MV-4-11 (cell line): ENCODE measurements around the gene ZCCHC12.
"Not testable (repeated sequence)": the region's sequence is repeated elsewhere in the genome, so short reads cannot be mapped to it uniquely, and the experiment has no call there.

ENCODE experiments used
- DNase-seq: peaks from one replicate; lab custom pipeline; 2025; lab: John Stamatoyannopoulos, UW

Gene ZCCHC12

GRCh38 chrX:118823263-118824172 is at the start of gene ZCCHC12:
Gene ZCCHC12, plus strand, starts transcription at chrX:118823824. Its CDS starts 1,421 bp downstream, at chrX:118825245.
- peak; percentile 8 for DNase-seq

GRCh38 chrX:118779581-118779980 is 44.0 kb upstream of the ZCCHC12 start:
- DNase-seq: no peak

DNA sequence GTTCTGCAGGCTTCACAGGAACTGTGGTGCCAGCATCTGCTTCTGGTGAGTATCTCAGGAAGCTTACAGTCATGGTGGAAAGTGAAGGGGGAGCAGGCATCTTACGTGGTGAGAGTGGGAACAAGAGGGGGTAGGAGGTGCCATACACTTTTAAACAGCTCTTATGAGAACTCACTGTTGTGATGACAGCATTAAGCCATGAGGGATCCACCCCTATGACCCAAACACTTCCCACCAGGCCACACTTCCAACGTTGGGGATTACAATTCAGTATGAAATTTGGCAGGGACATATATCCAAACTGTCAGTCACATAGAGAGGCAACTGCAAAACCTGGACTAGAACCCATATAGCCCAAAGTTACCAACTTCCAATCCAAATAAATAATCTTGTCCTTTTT is 43.1 kb upstream of the ZCCHC12 start:
- no peak for DNase-seq

- no peak for DNase-seq
Observed at GRCh38 chrX:118780911-118781310, 42.7 kb upstream of the ZCCHC12 start.

GRCh38 chrX:118795528-118796280 is 27.9 kb upstream of the ZCCHC12 start:
- no peak for DNase-seq

DNA sequence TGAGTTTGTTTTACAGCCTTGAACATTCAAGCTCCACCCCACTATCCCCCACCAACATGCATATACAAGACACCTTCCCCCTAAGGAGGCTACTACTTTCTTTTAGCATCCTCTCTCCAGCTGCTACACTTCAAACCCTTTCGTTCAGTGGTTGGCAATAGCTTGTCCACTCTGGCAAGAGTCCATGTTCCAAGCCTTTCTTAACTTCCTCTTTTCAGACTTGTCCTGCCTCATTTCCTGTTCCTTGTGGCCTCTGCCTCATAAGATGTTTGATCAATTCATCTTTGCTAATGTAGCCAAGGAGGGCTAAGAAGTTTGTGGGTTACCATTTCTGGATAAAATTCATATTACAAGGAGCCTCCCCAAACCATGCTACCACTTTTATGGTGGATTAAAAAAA is 20.8 kb upstream of the ZCCHC12 start:
- peak; percentile 77 for DNase-seq

DNA sequence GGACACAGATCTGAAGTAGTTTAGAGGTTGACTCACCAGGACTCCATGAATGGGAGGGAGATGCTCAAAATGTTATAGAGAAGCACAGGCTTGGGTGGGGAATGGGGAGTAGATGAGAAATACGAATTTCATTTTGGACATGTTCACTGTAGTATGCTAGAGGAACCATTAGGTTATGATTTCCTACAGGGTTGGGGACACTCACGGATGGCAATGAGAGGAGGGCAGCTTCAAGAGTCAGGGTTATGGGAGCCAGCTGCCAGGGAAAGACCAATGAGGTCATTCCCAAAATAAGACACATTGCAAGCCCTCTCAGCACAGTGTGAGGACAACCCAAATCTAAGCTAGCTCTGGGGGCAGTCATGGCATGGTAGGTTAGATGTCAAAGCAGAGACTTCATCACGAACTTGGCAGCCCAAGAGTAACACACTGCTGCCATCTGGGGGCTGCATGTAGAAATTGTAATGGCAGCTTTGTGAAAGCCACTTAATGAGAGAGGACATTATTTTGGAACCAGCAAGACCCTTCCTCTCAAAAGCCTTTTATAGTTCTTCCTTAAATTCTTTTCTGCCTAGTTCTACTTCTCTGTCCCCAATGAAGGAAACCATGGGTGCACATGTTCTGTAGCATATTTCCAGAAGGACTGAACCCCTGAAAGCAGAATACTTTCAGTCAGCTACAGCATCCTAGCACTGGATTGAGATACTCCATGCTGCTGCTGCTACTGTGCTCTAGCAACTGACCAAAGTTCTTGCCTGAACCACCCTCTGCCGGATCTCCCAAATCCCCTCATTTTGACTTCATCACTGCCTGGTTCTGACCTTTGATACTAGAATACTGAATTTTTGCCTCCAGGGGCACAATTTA is 16.2 kb upstream of the ZCCHC12 start:
- peak; percentile 52 for DNase-seq

DNA sequence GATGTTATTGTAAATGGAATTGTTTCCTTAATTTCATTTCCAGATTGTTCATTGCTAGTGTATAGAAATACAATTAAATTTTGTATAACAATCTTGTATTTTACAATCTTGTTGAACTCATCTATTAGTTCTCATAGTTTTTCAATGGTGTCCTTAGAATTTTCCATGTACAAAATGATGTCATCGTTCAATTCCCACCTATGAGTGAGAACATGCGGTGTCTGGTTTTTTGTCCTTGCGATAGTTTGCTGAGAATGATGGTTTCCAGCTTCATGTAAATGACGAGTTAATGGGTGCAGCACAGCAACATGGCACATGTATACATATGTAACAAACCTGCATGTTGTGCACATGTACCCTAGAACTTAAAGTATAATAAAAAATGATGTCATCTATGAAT is 6.4 kb upstream of the ZCCHC12 start:
- not testable (repeated sequence) for DNase-seq

DNA sequence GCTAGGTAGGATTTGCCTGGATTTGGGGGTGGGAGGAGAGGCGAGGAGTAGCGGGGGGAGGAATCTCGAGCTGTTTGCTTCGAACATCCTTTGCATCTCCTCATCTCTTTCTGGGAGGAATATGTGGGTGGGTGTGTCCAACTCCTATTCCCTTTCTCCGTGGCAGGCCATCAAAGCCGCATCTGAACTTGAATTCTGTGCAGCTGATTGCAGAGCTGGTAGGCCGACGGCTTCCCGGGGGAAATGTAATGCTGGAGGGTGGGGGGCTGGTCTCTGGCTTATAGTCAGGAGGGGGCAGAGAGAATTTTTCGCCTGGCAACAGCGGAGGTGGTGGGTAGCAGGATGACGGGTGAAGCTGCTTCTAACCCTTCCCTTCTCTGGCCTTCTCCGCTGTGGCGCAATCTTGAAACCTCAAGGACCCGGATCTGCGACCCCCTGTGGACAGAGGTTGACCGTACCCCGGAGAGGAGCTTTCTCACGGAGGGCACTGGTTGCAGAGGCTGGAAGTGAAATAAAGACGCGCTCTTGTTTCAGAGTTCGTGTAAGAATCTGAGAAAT is 628 bp downstream of the ZCCHC12 start:
- DNase-seq: no peak

DNA sequence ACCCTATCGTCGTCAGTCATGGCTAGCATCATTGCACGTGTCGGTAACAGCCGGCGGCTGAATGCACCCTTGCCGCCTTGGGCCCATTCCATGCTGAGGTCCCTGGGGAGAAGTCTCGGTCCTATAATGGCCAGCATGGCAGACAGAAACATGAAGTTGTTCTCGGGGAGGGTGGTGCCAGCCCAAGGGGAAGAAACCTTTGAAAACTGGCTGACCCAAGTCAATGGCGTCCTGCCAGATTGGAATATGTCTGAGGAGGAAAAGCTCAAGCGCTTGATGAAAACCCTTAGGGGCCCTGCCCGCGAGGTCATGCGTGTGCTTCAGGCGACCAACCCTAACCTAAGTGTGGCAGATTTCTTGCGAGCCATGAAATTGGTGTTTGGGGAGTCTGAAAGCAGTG is 1.6 kb downstream of the ZCCHC12 start:
- DNase-seq: no peak

DNA sequence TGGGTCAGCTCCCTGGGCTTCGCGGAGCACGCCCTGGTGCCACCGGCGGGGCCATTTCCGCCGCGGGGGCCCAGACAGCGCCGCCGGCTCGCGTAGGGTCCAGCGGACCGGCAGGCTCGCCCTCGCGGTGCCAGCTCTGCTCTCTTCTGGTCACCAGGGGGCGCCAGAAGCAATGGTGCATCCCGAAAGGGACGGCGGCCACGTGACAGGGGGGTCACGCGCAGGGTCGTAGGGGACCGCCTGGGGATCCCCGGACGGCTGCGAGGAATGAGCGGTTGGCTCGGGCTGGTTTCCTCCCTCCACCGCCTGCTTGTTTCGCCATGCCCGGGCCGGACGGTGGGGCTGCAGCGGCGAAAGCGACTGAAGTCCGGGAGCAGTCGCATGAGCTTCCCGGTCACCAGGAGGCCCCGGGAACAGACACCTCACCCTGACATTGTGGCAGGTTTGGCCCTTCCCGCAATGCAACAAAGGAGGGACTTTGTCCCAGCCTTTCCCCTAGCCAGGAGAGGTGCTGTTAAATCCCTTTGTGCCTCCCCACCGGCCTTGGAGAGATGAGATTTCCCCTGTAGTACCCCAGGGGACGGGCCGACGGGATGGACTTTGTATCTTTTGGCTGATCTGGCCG is 15.8 kb downstream of the ZCCHC12 start:
- DNase-seq: peak; percentile 1

DNA sequence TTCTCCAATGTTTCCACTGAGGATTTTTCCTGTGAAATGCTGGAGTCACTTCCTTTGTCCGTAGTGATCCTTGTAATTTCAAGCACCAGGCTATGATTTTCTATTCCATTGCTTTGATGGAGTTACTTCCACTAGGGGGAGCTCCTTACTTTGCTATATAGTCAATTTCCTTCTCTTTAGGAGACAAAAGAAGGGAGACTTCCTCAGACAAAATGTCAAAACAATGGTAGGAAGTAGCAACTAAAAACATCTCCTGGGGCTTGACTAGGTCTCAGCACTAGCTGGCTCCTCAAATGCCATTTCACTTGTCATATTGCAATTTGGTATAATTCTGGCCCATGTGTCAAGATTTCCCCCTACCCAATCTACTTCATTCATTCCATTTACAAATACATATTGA is 24.1 kb downstream of the ZCCHC12 start:
- peak; percentile 44 for DNase-seq

DNA sequence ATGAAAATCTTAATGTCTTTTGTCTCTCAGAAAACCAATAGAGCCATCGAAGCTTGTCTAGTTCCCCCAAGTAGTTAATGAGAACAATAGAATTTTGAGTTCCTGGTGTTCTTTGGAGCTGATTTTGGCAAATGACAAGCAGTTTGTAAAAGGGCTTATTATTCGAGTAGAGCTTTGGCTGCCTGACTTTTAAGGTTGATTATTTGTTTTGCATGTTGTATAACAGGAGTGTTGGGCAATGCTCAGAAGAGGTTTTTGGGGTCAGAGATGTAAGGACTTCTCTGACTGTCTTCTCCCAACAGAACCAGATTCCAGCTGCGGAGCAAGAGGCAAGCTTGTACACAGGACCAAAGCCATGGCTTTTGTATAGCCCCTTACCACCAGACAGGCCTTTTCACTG is 30.0 kb downstream of the ZCCHC12 start:
- DNase-seq: no peak

DNA sequence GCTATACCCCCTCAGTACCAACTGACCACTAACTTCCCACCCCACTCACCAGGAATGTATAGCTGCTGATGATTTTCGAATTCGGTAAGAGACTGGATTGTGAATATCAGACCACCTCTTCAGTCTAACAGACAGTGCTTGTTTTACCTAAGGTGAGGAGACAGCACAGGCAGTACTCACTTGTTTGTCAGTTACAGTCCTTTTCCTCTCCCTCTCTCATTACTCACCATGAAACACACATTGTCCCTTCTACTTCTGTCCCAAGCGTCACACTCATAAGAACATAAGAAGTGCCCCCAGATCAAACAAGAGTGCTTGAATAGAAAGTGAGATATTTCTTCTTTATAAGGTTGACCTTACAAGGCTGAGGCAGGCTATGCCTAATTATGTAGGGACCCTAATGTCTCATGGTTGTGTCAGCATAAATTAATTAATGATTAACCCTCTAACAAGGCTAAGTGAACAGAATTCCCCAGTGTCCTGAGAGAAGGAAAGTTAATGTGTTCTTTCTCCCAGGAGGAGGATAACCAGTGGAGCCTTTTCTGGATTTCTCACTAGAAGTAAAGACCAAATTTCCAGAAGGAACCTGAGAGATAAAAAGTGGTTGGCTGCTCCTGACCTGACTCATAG is 32.2 kb downstream of the ZCCHC12 start:
- DNase-seq: no peak

- no peak for DNase-seq
Observed at GRCh38 chrX:118857006-118857405, 33.4 kb downstream of the ZCCHC12 start.

DNA sequence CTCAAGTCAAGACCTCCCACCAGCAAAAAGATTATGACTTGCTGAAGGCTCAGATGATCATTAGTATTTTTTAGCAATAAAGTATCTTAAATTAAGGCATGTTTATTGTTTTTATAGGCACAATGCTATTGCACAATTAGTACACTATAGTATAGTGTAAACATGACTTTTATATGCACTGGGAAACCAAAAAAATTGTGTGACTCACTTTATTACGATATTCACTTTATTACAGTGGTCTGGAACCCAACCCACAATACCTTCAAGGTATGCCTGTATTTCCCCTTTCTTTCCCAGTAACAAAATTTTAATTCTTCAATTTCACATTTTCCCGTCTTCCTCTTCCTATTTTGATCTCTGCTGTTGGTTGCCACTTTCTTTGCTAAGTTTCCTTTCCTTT is 37.7 kb downstream of the ZCCHC12 start:
- DNase-seq: no peak

- DNase-seq: no peak
Observed at GRCh38 chrX:118862091-118862490, 38.5 kb downstream of the ZCCHC12 start.

DNA sequence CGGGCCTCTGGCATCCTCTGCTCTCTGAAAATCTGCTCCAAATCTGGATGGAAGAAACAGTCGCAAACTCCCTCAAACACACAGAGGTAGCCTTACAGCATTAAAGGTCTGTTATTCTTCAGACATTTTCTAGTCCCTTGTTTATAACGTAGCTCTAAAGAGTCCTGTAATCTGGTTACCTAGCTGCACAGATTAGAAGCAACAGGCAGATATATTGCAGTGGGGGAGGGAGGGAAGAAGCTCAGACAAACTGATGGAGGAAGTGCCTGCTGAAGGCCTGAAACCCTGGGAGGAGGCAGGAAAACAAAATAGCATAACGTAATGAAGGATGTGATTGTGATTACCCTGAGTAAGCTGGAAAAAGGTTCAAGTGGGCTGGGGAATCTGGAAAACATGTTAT is 39.4 kb downstream of the ZCCHC12 start:
- DNase-seq: no peak

DNA sequence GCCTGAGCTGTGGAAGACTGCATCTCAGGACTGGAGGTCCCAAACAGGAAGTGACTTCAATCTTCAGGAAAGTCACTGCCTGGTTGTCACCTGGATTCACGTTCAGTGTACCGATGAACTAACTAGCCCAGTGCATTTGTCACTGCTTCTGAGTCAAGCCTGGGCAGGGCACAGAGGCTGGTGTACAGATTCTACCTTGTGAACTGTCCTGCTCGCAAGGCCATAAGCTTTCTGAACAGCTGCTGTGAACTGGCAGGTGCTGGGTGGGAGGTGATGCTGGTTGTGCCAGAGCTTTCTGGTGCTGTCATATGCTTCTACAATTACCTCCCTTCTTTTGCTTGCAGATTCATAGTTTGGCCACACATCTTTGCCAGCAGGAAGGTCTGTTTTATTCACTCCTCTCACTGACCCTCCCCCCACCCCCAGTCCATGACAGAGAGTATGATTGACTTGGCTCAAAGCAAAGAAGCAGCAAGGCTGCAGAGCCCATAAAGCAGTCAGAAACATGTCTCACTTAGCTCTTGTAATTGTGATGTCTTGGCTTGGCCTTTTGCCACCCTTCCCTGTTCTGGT is 40.5 kb downstream of the ZCCHC12 start:
- no peak for DNase-seq

DNA sequence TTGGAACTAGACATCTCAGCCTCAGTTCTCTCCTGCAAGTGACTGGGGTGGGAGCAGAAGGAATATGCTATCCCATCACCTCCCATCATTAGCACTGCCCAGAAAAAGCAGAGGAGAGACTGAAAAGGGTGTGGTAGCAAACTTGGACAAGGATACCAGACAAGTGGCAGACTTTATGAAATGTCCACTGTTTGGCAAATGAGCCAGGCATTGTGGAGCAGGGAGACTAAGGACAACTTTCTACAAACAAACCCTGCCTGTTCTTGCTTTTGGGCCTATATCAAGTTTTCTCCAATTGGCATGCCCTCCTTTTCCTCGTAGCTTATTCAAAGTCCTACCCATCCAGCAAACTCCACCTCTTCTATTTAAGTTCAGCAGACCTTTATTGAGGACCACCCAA is 41.6 kb downstream of the ZCCHC12 start:
- DNase-seq: no peak

DNA sequence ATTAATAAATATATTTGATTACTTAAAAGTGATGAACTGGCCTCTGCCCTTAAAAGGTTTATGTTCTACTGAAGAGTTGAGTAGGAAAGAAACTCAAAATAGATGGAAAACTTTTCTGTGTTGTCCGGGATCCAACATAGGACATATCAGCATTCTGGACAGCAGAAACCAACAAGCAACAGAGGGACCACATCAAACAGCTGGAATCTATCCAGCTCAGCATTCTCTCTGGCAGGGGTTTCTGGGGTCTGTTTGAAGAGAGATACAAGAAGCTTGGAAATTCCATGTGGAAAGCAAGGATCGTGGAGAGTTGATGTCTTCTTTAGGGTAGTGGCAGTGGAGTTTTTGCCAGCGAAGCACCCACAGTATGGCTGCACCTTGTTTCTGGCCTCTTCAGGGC is 43.6 kb downstream of the ZCCHC12 start:
- no peak for DNase-seq
